Measurements from ENCODE around the gene FREM3.
"Not testable (repeated sequence)": the region's sequence is repeated elsewhere in the genome, so short reads cannot be mapped to it uniquely, and the experiment has no call there.

The FREM3 gene

DNA sequence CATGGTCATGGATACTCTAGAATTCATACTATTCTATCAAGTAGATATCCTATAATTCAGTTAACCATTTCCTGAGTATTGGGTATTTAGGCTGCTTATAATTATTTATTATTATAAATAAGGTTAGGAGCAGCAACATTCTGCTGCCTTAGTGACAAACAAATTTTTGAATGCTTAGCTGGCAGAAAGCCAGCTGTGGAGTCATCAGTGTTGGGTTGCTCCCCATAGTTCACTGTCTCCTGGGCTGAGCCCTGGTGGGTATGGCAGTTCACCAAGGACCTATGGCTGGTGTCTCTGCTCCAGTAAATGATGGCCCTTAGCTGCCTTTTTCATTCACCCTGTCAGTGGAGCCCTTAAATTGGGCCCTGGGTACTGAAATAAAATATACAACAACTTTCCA lies 125.1 kb downstream of the FREM3 start:
- DNase-seq, result no peak

- DNase-seq, result no peak
Measured at GRCh38 chr4:143564472-143564871, 136.0 kb downstream of the FREM3 start.

DNA sequence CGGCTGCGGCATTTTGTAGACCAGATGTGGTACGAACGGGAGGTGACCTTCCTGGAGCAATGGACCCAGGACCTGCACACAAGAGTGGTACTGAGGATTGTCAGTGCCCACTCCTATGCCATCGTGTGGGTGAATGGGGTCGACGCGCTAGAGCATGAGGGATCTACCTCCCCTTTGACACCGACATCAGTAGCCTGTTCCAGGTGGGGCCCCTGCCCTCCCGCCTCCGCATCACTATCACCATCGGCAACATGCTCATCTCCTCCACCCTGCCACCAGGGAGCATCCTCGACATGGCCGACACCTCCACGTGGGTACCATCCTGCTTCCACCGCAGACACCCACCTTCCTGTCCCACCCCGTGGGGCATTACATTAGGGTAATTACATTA lies 140.7 kb downstream of the FREM3 start:
- DNase-seq, result peak; percentile 2

DNA sequence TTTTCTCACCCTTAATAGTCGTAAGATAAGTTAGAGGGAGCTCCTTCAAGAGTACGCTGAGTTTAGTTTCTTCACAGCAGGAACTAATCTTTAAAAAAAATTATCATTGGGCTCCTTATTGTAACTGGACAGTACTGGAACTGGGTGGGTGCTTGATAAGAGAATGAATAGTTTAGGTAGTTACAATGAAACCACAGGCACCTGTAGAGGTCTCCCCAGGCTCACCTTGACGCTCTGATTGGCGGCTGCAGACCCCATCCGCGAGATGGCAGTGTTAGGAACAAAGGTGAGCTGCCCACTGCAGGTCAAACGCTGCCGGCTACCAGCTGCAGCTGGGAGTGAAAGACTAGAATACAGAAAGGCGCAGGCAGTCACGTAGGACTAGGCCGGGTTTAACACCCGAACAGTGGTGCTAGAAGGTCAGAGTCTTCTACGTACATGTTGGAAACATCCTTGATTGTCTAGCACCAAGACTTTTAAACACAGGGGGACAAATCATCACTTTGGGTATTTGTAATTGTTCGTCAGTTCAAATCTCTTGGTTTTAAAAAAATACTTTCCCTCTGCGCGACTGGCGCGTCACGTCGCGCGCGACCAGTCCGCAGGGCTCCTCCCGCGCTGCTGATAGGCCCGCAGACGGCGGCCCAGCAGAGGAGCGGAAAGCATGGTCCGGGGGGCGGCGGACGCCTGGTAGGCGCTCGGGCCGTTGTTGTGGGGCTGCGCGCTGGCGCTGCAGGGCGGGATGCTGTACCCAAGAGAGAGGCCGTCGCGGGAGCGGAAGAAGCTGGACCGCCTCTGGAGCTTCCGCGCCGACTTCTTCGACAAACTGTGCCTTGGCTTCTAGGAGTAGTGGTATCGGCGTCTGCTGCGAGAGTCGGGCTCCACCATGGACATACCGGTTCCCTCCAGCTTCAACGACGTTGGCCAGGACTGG lies 141.4 kb downstream of the FREM3 start:
- peak; percentile 62 for DNase-seq

DNA sequence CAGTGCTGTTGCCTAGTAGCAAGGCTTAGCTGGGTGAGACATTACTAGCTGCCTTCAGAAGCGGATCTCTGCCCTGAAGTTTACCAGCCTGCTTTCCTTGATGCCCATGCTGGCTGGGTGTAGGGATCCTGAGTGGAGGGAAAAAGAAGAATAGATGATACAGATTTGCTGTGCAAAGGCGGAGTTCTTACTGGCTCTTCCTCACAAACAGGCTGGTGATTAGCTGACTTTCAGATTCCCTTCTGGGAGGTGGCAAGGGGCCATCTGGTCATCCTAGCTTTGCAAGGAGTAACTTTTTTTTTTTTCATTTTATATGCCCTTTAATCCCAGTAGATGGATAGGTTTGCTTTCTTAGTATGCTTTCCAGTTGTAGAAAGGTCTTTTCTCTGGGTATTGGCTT lies 142.2 kb downstream of the FREM3 start:
- DNase-seq, result no peak

- DNase-seq, result peak; percentile 2
Measured at GRCh38 chr4:143555676-143556075, 144.8 kb downstream of the FREM3 start.

GRCh38 chr4:143554728-143555597 lies 145.5 kb downstream of the FREM3 start:
- no peak for DNase-seq

DNA sequence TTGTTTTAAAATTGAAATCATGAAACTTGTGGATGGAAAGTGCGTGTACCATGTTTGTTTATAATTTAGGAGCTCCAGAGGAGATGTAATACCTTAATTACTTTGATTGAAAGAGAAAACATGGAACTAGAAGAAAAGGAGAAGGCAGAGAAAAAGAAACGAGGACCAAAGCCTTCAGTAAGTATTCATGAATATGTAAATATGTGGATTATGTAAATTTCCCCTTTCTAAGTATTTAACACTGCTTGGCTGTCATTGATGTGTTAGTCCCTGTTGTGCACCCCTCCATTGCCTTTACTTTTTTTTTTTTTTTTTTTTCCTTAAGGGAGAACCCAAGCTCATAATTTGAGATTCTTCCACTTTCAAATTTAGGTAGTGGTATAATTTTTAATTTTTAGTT lies 150.5 kb downstream of the FREM3 start:
- no peak for DNase-seq

GRCh38 chr4:143539670-143540023 lies 160.8 kb downstream of the FREM3 start:
- no peak for DNase-seq

- no peak for DNase-seq
Measured at GRCh38 chr4:143538979-143539669, 161.4 kb downstream of the FREM3 start.

DNA sequence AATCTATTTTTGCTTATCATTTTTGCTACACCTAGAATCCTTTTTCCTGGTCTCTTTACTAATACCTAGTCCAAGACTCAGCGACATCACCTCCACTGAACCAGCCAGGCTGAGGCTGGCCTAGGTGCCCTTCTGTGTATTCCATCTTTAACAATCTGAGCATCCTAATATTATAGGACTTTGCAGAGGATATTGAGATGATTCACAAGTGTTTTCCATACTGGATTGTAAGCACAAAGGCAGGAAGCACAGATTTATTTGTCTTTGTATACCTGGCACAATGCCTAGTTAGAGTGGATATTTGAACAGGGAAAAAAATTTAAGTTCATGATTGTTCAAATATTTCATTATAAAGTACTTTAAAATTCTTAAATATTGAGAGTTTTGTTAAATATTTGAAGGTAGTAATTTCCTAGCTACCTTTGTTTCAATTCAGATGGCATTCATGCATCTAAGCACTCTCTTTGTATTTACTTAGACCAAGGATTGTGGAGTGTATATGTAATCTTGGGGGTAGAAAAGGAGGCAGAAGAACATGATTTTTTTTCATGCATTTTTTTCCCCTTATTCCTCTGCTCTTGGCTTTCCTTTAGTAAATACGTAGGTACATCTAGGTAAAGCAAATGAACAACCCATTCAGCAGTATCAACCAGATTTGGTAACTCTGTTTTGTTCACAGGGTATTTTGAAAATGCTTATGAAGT lies 168.5 kb downstream of the FREM3 start:
- DNase-seq, result no peak

GRCh38 chr4:143531380-143531779 lies 169.1 kb downstream of the FREM3 start:
- no peak for DNase-seq

GRCh38 chr4:143528046-143528445 lies 172.4 kb downstream of the FREM3 start:
- DNase-seq, result not testable (repeated sequence)
